IPS-15b (cell line): Measurements from ENCODE around the gene SS18L1.

Source experiments
- H3K27me3 ChIP-seq: one replicate; pipeline ENCODE4 v1.6.1; 2013; ENCODE audit warnings: low read length; ENCODE audit not compliant: control insufficient read depth, insufficient read depth
- H3K36me3 ChIP-seq: one replicate; pipeline ENCODE4 v1.6.1; 2013; ENCODE audit warnings: low read length; ENCODE audit not compliant: control insufficient read depth, insufficient read depth
- H3K4me1 ChIP-seq: one replicate; pipeline ENCODE4 v1.6.1; 2013; ENCODE audit warnings: mild to moderate bottlenecking, low read length; ENCODE audit not compliant: control insufficient read depth, insufficient read depth
- H3K4me3 ChIP-seq: one replicate; pipeline ENCODE4 v1.5.1; 2013; ENCODE audit warnings: low read depth, low read length
- H3K9ac ChIP-seq: one replicate; pipeline ENCODE4 v1.6.1; 2013; ENCODE audit warnings: low read depth, mild to moderate bottlenecking, low read length
- H3K9me3 ChIP-seq: one replicate; pipeline ENCODE4 v1.6.1; 2013; ENCODE audit warnings: mild to moderate bottlenecking, low read length; ENCODE audit not compliant: control insufficient read depth, insufficient read depth

Gene SS18L1

DNA sequence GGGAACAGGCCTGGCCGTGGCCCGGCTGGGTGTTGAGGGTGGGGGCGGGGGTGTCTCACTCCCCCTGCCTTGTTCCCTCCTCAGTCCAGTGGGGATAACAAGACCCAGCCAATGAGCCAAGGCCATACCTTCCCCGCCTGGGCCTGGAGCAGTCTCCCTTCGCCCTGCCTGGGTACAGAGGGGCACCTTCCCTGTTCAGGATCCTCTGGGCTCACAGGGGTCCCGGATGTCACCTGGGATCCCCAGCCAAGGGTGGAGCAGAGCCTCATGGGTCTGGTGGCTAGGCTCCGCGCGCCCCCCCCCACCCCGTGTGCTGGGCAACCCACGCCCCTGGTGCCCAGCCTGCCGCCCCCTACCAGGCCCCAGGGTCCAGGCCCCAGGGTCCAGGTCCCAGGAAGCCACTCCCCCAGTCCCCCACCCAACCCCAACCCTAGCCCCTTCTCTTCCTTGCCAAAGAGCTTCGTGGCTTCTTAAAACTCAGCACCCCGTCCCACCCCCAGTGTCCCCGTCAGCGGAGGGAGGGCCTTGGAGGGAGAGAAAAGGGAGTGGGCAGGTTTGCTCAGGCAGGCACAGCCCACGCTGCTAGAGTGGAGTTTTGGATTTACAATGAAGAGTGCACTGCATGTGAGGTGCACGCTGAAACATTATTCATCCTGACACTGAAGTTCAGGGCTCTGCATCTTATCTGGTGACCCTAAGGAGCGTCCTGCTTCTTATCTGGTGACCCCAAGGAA is 64.7 kb downstream of the SS18L1 start:
- Histone ChIP-seq H3K27me3 (no peaks in the 10 kb centered on the region), H3K36me3 (no peaks in the 10 kb centered on the region), H3K4me1 (no peaks in the 10 kb centered on the region), H3K4me3 (no peak overlapping the region), H3K9me3 (no peaks in the 10 kb centered on the region), H3K9ac (no peak overlapping the region)

DNA sequence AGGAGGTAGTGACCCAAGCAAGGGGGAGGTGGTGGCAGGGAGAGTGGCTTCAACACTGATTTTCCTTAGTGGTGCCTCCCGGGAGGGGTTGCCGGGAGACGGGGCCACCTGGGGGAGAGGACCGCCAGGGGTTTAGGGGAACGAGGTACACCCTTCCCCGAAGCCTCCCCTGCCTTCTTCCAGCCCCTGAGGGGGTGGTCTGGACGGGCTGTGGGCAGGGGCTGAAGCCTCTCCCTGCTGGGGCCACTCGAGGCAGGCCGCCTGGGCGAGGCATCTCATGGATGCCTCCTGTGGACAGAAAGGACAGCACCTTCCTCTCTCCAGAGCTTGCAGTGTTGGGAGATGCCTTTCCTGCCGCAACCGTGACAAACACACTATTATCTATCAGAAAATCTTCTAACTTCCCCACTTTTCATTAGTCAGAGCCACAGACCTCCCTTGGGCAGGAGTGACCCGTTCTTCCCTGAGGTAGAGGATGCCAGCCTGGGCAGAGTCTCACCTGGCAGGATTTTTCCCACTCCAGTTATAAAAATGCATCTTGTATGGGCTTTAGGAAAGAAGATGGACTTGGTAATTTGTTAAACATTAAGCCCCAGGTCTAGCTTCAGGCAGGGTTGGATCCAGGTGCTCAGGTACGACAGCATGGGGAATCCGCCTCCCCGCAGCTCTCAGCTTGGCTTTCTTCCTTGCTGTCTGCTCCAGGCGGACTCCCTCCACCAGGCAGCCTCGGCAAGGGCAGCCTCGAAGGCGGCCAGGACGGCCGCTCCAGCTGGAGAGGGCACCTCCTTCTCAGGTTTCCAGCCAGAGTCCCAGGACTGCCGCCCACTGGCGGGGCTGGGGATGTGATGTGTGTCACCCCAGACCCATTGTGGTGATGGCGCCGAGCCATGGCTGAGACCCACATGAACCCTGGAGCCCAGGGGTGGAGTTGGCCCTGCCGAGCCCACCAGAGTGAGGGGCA is 65.5 kb downstream of the SS18L1 start:
- Histone ChIP-seq H3K4me3 (no peak overlapping the region), H3K36me3 (no peaks in the 10 kb centered on the region), H3K9ac (no peak overlapping the region), H3K4me1 (no peaks in the 10 kb centered on the region), H3K27me3 (no peaks in the 10 kb centered on the region), H3K9me3 (no peaks in the 10 kb centered on the region)

DNA sequence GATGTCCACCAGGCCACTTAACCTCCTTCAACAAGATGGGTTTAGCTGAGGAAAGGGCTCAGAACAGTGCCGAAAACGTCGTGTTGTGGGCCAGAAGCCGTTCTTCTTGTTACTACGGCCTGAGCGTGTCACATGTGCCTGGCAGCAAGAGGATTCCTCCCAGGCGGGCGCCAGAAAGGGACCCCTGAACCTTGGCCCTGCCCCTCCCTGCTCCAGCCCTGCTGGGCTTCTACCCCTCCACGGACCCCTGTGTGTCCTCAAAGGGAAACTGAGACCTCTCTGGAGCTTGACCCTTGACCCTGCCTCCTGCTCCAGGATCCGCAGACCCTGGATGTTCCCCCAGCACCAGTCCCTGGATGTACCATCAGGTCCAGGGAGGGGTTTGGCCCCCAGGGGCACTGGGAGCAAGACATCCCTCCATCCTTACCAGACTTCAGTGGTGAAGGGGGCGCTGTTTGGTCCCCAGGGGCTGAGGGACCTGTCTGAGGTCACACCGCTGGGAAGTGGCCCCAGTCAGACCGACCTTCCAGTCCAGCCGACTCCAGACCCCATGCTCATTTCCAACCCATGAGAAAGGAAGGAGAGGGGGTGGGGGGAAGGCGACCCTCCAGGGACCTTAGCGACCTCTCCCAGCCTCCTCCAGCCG is 66.4 kb downstream of the SS18L1 start:
- no peaks in the 10 kb centered on the region for H3K27me3 ChIP-seq
- H3K9me3 ChIP-seq = no peaks in the 10 kb centered on the region

DNA sequence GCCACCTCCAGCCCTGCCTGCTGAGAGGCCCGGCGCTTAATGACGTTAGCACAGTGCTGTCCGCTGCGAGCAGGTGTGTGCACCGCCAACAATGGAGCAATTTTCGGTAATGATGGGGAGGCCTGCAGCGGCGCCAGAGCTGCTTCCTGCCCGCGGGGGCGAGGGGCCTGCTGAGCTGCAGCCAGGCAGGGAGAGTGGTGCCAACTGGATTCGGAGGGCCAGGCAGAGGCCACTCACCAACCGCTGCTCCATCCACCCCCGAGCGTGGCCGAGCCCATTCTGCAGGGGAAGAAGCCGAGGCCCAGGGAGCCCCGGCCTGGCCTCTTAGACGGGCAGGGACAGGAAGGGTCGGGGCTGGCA is 66.9 kb downstream of the SS18L1 start:
- no peaks in the 10 kb centered on the region for H3K9me3 ChIP-seq
- no peak overlapping the region for H3K9ac ChIP-seq
- peaks cover 2% of the 10 kb centered on the region for H3K36me3 ChIP-seq
- H3K4me1 ChIP-seq = no peaks in the 10 kb centered on the region
- no peak overlapping the region for H3K4me3 ChIP-seq
- no peaks in the 10 kb centered on the region for H3K27me3 ChIP-seq

More for the DNA sequence above, 66.4 kb downstream of the SS18L1 start:
- H3K4me3 ChIP-seq = no peak overlapping the region
- H3K36me3 ChIP-seq = peaks cover 2% of the 10 kb centered on the region
- H3K4me1 ChIP-seq = no peaks in the 10 kb centered on the region
- H3K9ac ChIP-seq = no peak overlapping the region

DNA sequence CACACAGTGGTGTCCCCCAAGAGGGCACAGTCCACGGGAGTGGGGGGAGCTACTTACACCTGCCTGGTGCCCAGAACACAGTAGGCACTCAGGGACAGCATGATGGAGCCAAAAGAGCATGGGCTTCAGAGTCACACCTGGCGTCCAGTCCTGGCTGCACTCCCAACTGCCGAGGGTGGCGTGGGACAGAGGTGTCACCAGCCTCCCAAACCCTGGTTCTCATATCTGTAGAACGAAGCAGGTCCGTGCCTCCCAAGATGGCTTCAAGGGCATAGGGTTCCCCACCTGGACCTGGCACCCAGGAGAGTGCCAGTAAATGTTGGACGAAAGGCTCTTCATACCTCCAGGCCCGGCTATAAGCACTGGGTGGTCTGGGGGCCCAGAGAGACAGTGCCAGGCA is 67.6 kb downstream of the SS18L1 start:
- Histone ChIP-seq H3K36me3 (peaks cover 2% of the 10 kb centered on the region), H3K9me3 (no peaks in the 10 kb centered on the region), H3K4me3 (no peak overlapping the region), H3K4me1 (no peaks in the 10 kb centered on the region), H3K9ac (no peak overlapping the region), H3K27me3 (no peaks in the 10 kb centered on the region)

DNA sequence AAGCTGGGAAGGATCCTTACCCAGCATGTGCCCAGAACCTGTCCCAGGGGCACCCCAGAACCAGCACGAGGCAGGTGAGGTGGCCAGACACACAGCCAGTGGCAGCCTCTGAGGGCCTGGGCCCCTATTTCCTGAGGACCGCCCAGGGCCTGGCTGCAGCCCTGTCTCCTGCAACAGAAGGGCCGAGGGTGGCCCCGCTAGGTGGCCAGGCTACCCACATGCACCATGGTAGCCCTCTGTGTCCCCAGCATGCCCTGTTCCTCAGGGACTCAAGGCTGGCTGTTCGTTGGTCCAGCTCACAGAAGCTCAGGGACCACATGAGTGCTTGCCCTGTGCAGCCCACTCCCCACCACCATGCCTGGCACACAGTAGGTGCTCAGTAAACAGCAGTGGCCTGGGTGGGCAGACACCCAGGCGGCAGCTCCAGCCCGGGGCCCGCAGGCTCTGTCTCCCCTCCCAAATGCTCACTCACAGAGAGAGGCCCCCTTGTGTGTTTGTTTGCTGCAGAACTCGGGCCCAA is 68.3 kb downstream of the SS18L1 start:
- Histone ChIP-seq H3K9ac (no peak overlapping the region), H3K4me3 (no peak overlapping the region), H3K27me3 (no peaks in the 10 kb centered on the region), H3K36me3 (peaks cover 2% of the 10 kb centered on the region), H3K9me3 (no peaks in the 10 kb centered on the region), H3K4me1 (no peaks in the 10 kb centered on the region)

DNA sequence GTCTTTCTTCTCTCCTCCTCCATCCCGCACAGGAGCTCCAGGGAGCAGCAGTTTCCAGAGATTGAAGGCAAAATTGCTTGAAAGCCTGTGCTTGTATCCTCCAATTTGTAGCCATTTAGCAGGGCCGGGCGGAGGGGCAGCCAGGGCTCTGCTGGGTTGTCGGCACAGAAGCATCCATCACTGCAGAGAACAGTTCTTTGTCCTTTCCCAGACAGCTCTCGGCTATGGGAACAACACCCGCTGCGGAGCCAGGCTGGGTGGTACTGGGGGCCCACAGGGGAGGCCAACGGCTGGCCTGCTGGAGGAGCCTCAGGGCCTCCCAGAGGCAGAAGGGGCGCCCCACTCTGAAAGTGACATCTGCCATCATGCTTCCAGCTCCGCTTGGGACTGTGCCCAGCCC is 68.7 kb downstream of the SS18L1 start:
- Histone ChIP-seq H3K36me3 (peaks cover 2% of the 10 kb centered on the region), H3K4me1 (no peaks in the 10 kb centered on the region), H3K9me3 (no peaks in the 10 kb centered on the region), H3K9ac (no peak overlapping the region), H3K27me3 (no peaks in the 10 kb centered on the region), H3K4me3 (no peak overlapping the region)

DNA sequence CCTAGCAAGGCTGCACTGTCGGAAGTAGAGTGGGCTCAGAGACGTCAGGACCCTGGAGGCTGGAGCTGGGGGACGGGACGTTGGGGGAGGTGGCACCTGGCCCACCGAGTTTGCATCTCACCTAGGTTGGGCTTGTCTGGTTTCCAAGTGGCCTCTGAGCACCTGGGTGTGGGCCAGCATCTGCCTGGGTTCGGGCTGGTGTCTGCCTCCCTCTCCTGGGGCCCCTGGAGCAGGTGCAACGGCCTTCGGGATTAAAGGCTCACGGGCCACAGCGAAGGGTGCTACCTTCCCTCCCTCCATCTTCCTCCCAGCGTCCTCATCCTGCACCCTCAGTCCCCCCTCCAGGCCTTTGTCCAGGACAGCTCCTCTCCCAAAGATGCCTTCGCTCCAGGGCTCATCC is 70.5 kb downstream of the SS18L1 start:
- Histone ChIP-seq H3K27me3 (peaks cover 7% of the 10 kb centered on the region), H3K9ac (no peak overlapping the region), H3K9me3 (no peaks in the 10 kb centered on the region), H3K4me1 (no peaks in the 10 kb centered on the region), H3K4me3 (no peak overlapping the region), H3K36me3 (peaks cover 2% of the 10 kb centered on the region)

DNA sequence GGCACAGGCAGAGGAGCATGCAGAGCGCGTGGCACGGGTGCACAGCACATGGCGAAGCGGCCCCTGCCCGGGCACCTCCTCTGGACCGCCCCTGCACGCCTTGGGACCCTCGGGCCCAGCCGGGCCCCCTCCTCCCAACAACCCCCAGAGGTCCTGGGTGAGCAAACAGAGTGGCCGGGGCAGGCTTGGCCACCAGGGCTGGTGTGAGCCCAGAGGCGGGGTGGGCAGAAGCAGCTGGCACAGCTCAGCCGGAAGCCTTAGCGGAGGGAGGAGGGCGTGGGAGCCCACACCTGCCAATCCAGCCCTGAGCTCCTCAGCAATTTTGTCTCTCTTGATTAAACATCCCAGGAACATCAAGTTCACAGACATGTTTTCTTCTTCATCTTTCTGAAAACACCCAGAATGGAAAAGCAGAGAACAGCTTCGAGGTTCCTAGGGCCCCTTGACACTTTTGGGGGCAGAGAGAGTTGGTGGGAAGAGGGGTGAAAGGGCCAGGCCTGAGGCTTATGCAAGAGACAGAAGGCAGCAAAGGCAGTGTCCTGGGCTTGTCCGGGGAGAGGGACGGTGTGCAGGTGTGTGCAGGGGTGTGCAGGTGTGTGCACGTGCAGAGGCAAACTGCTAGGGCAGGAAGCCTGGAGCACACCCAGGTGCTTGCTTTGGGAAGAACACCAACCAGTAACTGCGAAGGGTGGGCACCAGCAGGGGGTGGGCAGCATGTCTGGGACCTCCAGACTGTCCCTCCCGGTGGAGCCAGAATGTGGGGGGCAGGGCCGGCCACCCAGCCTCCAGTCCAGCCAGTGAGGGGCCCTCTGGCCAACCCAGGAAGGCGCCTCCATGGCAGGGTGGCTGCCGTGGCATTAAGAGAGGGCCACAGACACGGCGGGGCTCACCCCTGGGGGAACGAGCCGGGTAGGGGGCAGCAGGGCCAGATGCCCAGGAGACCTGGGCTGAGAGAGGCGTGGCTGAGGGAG is 71.7 kb downstream of the SS18L1 start:
- Histone ChIP-seq H3K4me1 (no peaks in the 10 kb centered on the region), H3K9ac (no peak overlapping the region), H3K9me3 (no peaks in the 10 kb centered on the region), H3K4me3 (no peak overlapping the region), H3K36me3 (peaks cover 2% of the 10 kb centered on the region), H3K27me3 (peaks cover 10% of the 10 kb centered on the region)

DNA sequence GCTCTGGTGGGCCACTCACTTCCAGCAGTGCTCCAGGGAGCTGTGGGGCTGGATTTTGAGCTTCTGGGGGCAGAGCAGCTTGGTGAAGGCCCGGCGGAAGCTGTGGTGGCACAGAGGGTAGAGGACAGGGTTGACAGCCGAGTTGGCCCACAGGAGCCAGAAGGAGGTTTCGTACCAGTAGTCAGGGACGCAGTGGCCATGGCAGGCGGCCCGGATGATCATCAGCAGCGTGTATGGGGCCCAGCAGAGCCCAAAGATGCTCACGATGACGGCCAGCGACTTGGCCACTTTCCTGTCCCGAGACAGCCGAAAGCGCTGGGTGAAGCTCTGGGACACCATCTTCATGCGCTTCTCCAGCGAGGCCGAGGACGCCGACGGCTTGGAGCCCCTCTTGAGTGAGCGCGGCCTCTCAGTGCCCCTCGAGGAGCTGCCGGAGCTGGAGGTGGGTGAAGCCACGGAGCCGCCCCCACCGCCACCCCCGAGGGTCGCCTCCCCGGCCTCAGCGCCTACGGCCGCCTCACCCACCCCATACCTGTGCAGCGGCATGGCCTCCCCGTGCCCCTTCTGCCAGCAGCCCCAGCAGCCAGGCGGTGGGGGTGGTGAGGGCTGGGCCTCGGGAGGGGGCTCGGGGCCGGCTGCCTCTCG is 72.5 kb downstream of the SS18L1 start:
- Histone ChIP-seq H3K27me3 (peaks cover 16% of the 10 kb centered on the region), H3K4me3 (no peak overlapping the region), H3K9ac (no peak overlapping the region), H3K4me1 (no peaks in the 10 kb centered on the region), H3K9me3 (no peaks in the 10 kb centered on the region), H3K36me3 (peaks cover 2% of the 10 kb centered on the region)
